GOT3 (cell line): ENCODE results near the gene GALNT13.
"Not testable (repeated sequence)": the region's sequence is repeated elsewhere in the genome, so short reads cannot be mapped to it uniquely, and the experiment has no call there.

ENCODE experiments used
- DNase-seq: peaks from one replicate; lab custom pipeline; 2025; ENCODE audit warnings: mixed read lengths; lab: John Stamatoyannopoulos, UW

GALNT13 gene

GRCh38 chr2:154408786-154409185, 537.1 kb downstream of the GALNT13 start:
- DNase-seq, result no peak

DNA sequence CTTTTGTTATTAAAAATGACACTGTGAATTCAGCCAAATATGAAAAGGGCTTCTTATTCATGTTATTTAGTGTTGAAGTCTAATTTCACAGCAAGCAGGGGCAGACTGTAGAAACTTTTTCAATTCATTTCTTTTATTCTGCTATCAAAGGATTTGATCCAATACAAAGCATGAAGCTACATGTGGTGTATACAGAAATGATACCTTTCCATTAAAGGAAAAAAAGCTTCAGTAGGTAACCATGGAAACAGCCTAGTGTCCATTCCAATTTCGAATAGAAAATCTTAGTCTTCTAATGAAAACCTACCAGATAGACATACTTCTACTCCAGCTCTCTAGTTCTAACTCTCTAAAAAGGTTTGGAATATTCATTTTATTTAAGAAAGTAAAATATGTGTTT, 550.5 kb downstream of the GALNT13 start:
- DNase-seq, result no peak

DNA sequence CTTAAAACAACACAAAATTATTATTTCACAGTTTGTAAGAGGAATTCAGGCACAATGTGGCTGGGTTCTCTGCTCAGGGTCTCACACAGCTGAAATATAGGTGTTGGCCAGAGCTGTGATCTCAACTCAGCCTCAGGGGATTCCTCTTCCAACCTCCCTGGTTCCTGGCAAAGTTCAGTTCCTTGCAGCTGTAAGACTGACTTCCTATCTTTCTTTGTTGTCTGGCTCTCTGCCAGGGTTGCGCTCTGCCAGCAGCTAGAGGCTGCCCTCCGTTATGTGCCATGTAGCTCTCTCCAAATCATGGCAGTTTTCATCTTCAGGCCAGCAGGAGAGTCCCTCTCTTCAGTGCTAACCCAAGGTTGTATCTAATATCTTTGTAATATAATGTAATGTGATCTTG, 554.3 kb downstream of the GALNT13 start:
- DNase-seq, result no peak

- DNase-seq, result no peak
Measured at GRCh38 chr2:154427453-154427852, 555.7 kb downstream of the GALNT13 start.

DNA sequence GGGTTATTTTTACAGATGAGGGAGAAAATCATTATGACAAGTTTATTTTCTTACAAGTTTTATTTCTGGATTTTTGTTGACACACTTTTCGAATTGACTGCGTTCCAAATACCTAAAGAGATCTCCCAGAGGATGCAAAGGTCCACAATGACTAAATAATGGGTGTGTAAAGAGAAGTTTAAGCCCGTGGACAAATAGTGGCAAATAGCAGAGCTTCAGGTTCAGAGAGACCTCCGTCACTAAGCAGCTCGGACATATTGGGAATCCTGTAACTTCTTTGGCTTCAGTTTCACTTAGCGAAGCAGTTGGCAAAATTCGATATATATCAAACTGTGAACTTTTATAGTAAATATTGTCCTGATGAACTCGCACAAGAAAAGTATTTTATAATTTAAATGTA, 556.3 kb downstream of the GALNT13 start:
- DNase-seq, result no peak

- no peak for DNase-seq
Measured at GRCh38 chr2:154433010-154433409, 561.3 kb downstream of the GALNT13 start.

DNA sequence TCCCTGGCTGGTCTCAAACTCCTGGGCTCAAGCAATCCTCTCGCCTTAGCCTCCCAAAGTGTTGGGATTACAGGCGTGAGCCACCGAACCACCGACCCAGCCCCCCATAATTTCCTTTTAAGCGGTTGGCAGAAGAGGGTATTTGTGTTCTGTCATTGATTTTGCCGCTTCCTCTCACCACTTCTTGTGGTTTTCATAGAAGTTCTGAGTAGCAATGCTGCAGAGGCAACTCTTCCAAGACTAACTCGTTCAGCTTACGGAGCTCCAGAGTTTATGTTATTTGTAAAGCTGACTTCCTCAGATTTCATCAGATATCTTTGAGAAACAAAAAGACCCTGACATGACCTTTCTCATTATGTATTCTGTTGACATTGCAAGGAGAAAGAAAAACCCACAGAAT, 565.4 kb downstream of the GALNT13 start:
- no peak for DNase-seq

GRCh38 chr2:154439156-154439555, 567.4 kb downstream of the GALNT13 start:
- DNase-seq, result no peak

GRCh38 chr2:154443919-154444318, 572.2 kb downstream of the GALNT13 start:
- no peak for DNase-seq

DNA sequence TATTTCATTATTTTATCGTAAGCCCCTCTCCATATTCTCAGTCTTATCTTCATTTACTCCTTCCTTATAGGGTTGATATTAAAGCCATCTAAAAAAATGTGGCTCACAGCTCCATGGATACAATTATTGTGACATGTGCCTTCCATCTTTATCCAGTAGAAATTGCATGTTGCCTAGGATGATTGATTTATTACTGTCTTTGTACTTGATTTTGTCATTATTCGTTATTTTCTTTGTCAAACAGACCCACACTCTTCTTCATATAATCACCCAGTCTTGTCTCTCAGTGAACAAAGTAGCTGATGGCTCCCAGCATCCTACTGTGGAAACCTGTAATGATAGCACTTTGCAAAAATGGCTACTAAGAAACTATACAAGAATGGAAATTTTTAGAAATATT, 574.6 kb downstream of the GALNT13 start:
- DNase-seq, result no peak

- DNase-seq, result no peak
Measured at GRCh38 chr2:154447727-154448418, 576.2 kb downstream of the GALNT13 start.

DNA sequence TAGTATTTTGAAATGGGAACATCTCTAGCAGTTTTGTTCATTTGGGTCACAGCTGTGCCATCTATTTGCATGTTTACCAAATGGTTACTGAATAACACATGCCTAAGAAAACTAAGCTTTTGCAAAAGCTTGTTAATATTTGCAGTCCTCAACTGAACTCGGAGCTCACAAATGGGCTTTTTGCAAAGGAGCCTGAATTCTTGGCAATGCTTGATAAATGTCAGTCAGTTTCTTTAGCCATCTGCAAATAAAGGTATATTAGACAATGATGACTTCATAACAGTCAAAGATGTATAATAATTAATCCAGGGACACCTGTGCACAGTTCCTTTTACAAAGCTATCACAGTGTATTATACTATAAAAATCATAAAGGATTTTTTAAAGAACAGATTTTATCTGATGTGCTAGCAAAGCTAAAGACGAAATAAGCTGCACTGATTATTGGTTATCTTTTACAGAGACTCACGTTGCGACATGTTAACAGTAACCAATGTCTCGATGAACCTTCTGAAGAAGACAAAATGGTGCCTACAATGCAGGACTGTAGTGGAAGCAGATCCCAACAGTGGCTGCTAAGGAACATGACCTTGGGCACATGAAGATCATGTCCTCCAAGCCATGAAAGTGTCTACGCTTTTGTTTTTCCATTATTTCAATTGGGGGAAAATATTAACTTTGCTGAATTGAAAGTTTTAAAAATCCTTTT, 578.4 kb downstream of the GALNT13 start:
- DNase-seq, result no peak

GRCh38 chr2:154452471-154452870, 580.7 kb downstream of the GALNT13 start:
- no peak for DNase-seq

- DNase-seq, result no peak
Measured at GRCh38 chr2:154452906-154453493, 581.3 kb downstream of the GALNT13 start.

DNA sequence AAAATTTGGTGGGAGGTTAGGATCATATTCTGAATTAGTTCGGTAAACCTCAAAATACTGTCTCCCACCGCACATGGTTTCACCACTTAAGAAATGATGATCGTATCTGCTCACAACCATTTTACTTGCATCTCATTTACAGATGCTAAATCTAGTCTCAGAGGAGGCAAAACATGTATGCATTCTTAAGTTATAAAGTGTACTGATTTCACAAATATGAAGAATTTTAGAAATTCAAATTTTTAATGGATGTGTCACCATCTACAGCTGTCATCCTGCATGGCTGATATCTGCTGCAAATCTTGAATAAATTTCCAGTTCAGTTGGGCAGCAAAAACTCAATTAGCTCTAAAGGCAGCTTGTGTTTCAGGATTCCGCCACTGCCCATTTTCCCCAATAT, 583.4 kb downstream of the GALNT13 start:
- no peak for DNase-seq

DNA sequence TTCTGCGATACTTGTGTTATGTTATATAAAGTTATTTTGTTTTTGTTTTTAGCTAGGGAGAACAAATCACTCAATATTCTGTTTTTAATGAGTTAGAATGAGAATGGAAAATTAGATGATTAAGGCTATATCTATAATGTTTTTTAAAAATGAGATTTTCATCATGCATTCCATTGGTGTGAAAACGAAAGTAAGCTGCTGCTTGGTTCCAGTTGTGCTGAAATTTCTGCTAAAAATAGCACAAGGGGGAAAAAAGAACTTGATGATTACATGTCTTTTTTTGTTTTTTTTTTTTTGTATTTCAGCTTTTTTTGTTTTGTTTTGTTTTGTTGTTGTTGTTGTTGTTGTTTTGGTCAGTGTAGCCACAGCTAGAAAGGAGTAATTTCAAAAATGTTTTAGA, 584.1 kb downstream of the GALNT13 start:
- DNase-seq, result no peak

- no peak for DNase-seq
Measured at GRCh38 chr2:154457286-154457685, 585.6 kb downstream of the GALNT13 start.

DNA sequence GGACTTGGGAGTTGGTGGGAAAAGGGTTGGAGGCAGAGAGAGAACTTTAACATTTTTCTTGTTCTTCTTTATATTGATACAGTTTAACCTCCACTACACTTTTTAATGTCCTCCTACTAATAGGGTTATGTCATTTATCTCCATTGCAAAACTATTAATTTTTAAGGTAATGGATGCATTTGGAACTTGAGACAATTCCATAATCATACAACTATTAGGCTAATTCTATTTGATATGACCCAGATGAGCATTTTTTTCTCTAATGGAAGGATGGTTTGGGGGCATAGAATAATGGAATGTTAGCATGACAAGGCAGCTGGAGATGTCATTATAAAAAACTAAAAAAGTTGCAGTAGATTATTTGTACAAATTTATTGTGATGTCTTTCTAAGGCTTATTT, 587.6 kb downstream of the GALNT13 start:
- DNase-seq, result no peak

- DNase-seq, result no peak
Measured at GRCh38 chr2:154462634-154463033, 590.9 kb downstream of the GALNT13 start.

GRCh38 chr2:154466226-154466625, 594.5 kb downstream of the GALNT13 start:
- no peak for DNase-seq

DNA sequence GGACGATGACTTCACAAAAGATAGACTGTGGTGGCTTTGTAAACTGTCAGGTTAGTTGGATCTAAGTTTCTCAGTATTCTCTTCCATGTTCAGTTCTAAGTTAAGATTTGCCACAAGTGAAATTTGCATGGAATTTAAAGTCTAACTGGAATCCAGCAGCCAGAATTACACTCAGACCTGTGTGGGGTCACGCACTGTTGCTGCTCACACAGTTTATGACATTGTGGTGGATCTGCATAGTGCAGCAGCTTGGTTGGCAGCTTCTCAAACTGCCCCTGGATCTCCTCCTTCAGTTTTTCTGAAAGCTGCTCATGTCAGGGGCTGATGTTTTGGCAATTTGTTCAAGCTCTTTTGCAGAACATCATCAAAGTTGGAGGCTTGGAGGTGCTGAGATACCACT, 598.7 kb downstream of the GALNT13 start:
- DNase-seq, result no peak

DNA sequence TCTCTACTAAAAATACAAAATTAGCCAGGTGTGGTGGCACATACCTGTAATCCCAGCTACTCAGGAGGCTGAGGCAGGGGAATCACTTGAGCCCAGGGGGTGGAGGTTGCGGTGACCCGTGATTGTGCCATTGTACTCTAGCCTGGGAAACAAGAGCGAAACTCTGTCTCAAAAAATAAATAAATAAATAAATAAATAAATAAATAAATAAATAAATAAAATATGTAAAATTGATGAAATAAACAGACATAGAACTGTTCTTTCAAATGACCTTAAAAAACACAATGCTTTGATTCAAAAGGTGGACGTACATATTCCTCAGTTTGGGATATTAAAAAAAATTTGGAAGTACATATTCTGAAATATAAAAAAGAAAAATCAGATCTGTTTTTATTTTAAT, 599.8 kb downstream of the GALNT13 start:
- DNase-seq, result not testable (repeated sequence)

DNA sequence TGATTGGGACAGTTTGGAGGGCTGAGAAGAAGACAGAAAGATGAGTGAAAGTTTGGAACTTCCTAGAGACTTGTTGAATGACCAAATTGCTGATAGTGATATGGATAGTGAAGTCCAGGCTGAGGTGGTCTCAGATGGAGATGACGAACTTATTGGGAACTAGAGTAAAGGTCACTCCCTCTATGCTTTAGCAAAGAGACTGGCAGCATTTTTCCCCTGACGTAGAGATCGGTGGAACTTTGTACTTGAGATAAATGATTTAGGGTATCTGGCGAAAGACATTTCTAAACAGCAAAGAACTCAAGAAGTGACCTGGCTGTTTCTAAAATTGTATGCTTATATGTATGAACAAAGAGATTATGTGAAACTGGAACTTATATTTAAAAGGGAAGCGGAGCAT, 605.6 kb downstream of the GALNT13 start:
- DNase-seq, result no peak
